Fibroblast of upper back skin (primary cell): ENCODE measurements around the gene MANEAL.

Source experiments
- DNase-seq: peaks from one replicate; pipeline ENCODE4 v3.0.0-alpha.2; 2013

Gene MANEAL

DNA sequence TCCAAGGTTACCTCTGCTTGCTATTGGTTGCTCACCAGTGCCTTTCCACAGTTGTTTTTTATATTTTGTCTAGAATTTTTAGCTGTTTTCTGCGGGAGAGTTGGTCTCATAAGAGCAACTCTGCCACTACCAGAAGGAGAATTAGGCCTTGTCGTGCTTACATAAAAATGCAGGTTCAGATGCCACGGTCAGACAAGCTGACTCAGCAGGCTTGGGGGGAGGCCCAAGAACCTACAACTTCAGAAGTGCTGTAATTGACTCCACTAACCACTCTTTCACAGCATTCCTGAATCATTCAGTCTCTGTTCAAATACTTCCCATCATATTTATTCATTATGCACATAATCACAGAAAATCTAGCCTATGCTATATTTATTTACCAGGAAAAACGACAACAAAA, 37.5 kb downstream of the MANEAL start:
- DNase-seq = no peak

DNA sequence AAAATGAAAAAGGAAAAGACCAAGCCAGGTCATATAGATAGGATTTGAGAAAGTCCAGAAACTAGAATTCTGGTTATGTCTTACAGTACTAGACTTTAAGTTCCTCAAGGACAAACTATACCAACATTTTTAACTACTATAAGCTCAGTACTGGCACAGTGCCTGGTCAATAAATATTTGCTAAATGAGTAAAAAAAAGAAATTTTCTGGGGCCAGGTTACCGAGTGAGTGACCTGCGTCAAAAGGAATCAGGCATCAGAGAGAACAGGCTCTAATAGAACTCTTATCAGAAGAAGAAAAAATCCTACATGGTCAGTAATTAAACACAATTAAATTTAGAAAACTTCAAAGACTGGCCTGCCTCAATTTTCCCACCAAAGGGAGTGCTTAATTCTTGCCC, 38.2 kb downstream of the MANEAL start:
- DNase-seq = no peak

DNA sequence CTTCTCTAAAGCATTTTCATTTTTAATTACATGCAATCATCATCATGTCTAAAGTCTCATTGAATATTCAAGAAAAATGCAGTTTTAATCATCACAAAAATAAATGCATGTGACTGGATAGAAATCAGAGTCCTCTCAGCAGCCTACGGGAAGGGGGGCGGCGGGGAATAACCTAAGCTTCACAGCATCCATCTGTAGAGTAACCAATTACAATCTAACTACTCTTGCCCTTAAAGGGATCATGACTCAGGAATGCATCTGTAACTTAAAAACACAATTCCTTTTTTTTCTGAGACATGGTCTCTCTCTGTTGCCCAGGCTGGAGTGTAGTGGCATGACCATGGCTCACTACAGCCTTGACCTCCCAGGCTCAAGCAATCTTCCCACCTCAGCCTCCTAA, 43.1 kb downstream of the MANEAL start:
- no peak for DNase-seq

DNA sequence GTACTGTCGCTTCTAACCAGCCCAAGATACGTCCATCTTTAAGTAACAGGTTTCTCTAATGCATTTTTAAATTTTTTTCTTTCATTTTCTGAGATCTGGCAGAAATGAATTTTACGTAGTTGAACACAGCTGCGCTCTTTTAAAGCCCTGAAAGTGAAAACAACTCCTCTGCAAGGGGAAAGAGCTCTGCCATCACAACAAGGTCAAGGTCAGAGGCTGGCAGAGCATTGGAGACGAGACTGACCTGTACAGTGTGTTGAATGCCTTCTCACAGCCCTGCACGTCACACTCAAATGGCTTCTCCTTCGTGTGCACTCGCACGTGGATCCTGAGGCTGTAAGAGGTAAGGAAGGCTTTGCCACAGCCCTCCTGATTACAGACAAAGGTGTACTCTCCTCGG, 46.0 kb downstream of the MANEAL start:
- DNase-seq = no peak

DNA sequence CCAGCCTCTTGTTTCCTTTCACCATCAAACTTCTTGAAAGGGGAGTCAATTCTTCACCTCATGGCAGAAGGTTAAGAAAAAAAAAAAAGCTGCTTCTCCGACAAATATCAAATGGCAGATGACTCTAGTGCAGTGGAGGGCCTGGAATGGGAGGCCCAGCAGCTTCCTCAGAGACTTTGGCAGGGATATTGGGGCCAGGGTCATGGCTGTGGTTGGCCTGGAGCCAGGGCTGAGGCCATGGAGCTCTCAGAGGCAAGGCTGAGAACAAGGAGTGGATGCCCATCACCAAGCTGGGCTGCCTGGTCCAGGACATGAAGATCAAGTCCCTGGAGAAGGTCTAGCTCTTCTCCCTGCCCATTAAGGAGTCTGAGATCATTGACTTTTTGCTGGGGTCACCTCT, 47.1 kb downstream of the MANEAL start:
- no peak for DNase-seq

DNA sequence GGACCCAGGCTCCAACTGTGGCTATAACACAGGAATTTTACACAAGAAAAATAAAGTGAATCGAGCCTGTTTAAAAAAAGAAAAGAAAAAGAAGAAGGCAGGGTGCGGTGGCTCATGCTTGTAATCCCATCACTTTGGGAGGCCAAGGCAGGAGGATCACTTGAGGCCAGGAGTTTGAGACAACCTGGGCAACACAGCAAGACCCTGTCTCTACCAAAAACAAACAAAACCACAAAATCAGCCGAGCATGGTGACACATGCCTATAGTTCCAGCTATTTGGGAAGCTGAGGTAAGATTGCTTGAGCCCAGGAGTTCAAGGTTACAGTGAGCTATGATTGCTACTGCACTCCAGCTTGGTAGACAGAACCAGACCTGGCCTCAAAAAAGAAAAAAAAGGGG, 48.0 kb downstream of the MANEAL start:
- DNase-seq = no peak

DNA sequence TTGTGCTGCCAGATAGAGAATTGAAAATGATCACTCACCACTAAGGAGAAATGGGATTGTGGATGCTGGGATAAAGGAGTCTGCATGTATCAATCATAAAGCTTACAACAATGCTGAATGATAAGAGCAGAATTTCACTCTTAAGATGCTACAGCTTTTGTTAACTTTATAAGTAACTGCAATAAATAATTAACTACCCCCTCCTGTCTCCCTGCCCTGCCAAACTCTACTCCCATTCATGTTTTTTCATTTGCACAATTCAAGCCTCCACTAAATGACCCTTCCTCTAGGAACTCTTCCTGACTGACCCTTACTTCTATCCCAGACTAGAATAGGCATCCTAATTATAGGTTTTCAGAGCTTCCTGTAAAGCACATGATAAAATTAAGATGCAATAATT, 50.9 kb downstream of the MANEAL start:
- DNase-seq = no peak

DNA sequence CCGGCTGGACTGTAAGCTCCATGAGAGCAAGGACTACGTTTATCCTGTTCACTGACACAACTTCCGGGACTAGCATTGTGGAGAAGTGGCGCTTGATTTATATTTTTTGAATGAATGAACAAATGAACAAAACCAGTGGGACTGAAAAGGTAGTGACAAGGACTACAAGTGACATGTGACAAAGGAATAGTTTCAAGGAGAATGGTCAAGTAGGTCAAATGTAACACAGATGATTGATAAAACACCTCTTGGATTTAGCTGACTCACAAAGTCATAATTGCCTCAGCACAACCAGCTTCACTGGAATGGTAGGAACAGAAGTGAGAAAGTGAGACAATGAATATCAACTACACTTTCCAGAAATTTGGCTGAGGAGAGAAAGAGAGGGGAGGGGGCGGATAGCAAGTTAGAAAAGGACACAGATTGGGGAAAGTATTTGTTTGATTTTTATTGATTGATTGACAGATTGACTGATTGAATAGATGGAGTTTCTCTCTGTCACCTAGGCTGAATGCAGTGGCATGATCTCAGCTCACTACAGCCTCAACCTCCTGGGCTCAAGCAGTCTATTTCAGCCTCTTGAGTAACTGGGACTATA, 51.5 kb downstream of the MANEAL start:
- DNase-seq = no peak

DNA sequence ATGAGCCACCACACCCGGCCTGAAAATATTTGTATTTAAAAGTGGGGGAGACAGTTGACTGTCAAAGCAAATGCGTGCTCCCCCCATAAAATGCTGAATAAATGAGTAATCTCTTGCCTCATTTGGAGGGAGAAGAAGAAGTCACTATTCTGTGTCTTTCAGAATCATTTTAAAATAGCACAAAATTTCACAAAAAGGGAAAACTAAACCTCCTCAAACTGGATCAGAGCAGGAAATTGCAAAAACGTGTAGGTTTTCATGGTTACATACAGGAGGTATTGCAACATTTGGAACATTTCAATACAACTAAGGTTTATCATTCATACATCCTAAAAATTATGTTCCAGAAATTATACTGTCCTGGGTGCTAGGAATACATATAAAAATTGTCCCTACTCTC, 52.1 kb downstream of the MANEAL start:
- DNase-seq = no peak

DNA sequence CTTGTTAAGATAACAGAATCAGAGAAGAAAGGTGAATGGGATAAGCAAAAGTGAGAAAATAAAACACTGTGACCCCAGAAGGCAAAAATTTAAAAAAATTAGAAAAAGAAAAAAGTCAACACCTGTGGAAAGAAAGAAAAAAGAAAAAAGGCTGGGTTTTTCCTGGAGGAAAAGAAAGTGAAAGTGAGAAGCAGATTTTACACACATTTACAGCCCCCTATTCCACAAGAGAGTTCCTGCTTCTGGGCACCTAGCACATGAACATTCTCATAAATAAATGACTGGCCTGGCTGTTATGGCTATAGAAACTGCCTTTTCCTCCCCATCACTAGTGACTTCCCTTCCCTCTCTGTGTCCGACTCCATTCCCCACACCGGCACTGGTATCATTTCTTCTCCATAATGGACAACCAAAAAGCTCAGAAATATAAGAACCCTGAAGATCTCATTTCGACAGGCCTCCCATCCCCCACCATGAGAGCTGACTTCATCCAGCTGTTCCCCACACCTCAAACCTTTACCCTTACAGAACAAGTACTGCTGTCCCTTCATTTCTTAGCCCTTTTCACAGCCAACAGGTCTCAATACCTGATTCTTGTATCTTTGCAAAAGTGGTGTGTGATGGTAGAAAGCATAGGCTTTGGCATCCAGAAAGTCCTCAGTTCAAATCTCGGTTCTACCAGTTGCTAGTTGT, 53.1 kb downstream of the MANEAL start:
- no peak for DNase-seq

DNA sequence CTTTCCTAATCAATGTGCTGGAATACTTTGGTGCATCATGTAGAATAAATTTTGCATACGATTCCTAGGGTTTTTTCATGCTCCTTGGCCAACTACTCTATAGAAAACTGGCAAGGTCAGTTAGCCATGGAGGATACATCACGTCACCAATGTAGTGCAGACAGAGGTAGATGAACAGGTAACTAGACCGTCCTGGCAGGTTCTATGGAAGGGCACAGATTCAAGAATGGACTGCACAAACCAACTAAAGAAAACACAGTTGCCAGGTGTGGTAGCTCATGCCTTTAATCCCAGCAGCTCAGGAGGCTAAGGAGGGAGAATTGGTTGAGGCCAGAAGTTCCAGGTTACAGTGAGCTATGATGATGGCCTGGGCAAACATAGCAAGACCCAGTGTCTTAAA, 55.8 kb downstream of the MANEAL start:
- no peak for DNase-seq

DNA sequence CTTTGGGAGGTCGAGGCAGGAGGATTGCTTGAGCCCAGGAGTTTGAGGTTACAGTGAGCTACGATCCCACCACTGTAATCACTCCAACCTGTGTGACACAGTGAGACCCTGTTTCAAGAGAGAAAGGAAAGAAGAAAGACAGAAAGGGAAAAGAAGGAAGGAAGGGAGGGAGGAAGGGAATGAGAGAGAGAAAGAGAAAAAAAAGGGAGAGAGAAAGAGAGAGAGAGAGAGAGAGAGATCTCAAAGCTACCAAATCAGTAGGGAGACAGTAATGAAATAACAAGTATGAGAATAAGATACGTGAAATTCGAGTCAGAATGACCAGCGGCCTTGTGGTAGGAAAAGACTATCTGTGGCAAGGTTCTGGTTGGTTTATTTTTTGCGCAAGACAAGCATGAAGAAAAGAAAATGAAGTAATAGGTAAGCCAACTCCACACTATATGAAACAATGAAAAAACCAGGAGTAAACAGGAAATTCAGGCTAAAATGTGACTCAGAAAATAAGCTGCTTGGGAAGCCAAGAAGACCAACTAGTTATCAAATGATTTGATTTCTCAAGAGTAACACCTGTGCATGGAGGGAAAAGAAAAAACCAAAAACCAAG, 56.8 kb downstream of the MANEAL start:
- DNase-seq = no peak
